ENCODE data around the gene SEPTIN5. TPM values are rescaled to one million over a fixed set of nuclear protein-coding genes. Genes with fewer than 3 reads are reported as not detected.

SEPTIN5 gene
- polyA plus RNA-seq, 2 of the 4 experiments (the other 2 are of a cell fraction) = 4.6 to 12.6 TPM

DNA sequence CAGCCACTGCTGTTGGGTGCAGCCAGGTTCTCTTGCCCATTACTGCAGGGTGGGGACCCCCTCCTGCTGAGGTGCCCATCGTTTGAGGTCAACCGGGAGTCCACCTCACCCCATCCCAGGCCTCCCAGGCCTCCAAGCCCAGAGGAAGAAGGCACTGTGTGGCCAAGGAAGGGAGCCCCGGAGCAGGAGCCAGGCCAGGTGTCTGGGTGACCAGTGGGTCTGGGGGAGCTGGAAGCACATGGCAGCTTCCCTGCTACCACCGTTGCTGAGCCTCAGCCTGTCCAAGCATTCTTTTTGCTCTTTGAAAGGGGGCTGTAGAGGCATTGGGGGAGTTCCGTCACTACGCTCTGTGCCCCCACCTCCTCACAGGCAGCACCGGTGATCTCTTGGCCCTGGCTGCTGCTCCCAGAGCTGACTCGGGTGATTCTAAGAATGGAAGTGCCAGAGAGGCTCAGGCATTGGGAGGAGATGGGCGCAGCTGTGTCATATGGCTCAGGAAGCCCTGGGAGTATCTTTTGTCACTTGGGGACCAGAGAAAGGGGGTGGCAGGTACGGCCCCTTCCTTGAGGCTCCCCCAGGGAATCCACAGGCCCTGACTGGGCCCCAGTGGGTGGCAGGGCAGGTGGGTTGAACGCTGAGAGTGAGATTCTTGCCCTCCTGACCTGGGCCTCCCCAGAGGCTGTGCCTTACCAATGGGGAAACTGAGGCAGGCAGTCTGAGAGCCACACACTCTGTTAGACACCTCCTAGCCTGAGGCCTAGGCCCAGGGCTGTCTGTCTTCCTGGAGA, 1.9 kb downstream of the SEPTIN5 start:
- 83% methylated on average over 7 of the region's 11 CpGs for WGBS (ENCODE audit: missing lambda C conversion rate)
- H3K4me3 ChIP-seq = no peak overlapping the region
- ChIA-PET CTCF (interaction anchor here (1.0 to 2.9 kb wide), 8 partner anchors 8 to 194 kb away, joined by 3 to 13 read pairs (median 4); no protein-coding TSS in a partner anchor), POLR2A (no interaction called here)
- peaks cover 9% of the 10 kb centered on the region; the same call in 1 of the 3 replicates for H3K4me1 ChIP-seq
- FAIRE-seq (no peak), ATAC-seq (no peak), DNase-seq (ENCODE audit: low read depth in 1 of 2, low spot score in 1 of 2) (no peak)
- H3K4me2 ChIP-seq = no peak overlapping the region
- H3K27ac ChIP-seq = no peak overlapping the region
- TF ChIP-seq HDAC2 (IDR thresholded peaks at IDR 0.05) (no peak), FOXS1 (CRISPR knock-in tag; IDR thresholded peaks at IDR 0.05) (no peak), KDM1A (IDR thresholded peaks at IDR 0.05; ENCODE audit: low read depth) (no peak), BCL3 (IDR thresholded peaks at IDR 0.05) (no peak), RCOR1 (IDR thresholded peaks at IDR 0.05; ENCODE audit: low read depth, low read length) (no peak)
- H3K9me3 ChIP-seq = no peaks in the 10 kb centered on the region

DNA sequence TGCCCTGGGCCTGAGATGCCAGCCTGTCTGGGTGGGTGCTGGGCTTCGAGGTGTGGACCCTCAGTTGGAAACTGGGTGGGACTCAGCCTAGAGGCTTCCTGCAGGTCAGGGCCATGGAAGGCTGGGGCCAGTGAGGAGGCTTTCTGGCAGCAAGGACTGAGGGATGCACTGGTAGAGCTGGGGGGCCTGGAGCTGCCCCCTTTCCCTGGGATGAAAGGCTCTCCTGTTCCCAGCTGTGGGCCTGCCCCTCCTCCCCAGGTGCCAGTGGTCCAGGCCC, 2.5 kb downstream of the SEPTIN5 start:
- ChIA-PET POLR2A (no interaction called here), CTCF (interaction anchor here (1.0 to 2.9 kb wide), 6 partner anchors 14 to 87 kb away, joined by 3 to 13 read pairs (median 6); no protein-coding TSS in a partner anchor)
- no peak overlapping the region for H3K4me2 ChIP-seq
- no peak for ATAC-seq
- no CpG with 5 or more reads among the region's 1 CpG for WGBS (ENCODE audit: missing lambda C conversion rate)
- no peak overlapping the region for H3K27ac ChIP-seq
- no peak for DNase-seq (ENCODE audit: low read depth in 1 of 2, low spot score in 1 of 2)
- H3K4me3 ChIP-seq = no peak overlapping the region
- peaks cover 9% of the 10 kb centered on the region; the same call in 1 of the 3 replicates for H3K4me1 ChIP-seq
- TF ChIP-seq, protein P1, sequence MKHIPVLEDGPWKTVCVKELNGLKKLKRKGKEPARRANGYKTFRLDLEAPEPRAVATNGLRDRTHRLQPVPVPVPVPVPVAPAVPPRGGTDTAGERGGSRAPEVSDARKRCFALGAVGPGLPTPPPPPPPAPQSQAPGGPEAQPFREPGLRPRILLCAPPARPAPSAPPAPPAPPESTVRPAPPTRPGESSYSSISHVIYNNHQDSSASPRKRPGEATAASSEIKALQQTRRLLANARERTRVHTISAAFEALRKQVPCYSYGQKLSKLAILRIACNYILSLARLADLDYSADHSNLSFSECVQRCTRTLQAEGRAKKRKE (CRISPR knock-in tag; IDR thresholded peaks at IDR 0.05; ENCODE audit: low read depth) = no peak
- no peak for TF ChIP-seq JUNB (IDR thresholded peaks at IDR 0.05)
- no peak for TF ChIP-seq SMC3 (IDR thresholded peaks at IDR 0.05)
- H3K9me3 ChIP-seq = no peaks in the 10 kb centered on the region
- FAIRE-seq = no peak

GRCh38 chr22:19717181-19717580, 2.9 kb downstream of the SEPTIN5 start:
- no peak overlapping the region for H3K4me3 ChIP-seq
- POLR2A ChIA-PET = no interaction called here
- H3K27ac ChIP-seq = no peak overlapping the region; a peak in 1 of 6 replicates
- WGBS (ENCODE audit: missing lambda C conversion rate) = 98% methylated on average over 5 of the region's 9 CpGs
- FAIRE-seq (no peak), DNase-seq (ENCODE audit: low read depth in 1 of 2, low spot score in 1 of 2) (no peak), ATAC-seq (peak in 1 of 2 experiments; percentile 11; a peak in 3 of 6 replicates)
- no peak for TF ChIP-seq HOXB13 (CRISPR knock-in tag; IDR thresholded peaks at IDR 0.05; ENCODE audit: low read depth)
- TF ChIP-seq REST (IDR thresholded peaks at IDR 0.05) = no peak
- TF ChIP-seq NR3C1 (IDR thresholded peaks at IDR 0.05) = no peak
- no peak for TF ChIP-seq NFE2L2 (conservative IDR thresholded peaks at IDR 0.05; ENCODE audit: low read length)
- no peak for TF ChIP-seq TP53 (CRISPR knock-in tag; IDR thresholded peaks at IDR 0.05)
- no peak for TF ChIP-seq HOXB5 (CRISPR knock-in tag; IDR thresholded peaks at IDR 0.05)
- no peak for TF ChIP-seq HMGXB4 (CRISPR knock-in tag; IDR thresholded peaks at IDR 0.05; ENCODE audit: borderline replicate concordance)
- TF ChIP-seq, protein P2, sequence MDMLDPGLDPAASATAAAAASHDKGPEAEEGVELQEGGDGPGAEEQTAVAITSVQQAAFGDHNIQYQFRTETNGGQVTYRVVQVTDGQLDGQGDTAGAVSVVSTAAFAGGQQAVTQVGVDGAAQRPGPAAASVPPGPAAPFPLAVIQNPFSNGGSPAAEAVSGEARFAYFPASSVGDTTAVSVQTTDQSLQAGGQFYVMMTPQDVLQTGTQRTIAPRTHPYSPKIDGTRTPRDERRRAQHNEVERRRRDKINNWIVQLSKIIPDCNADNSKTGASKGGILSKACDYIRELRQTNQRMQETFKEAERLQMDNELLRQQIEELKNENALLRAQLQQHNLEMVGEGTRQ (IDR thresholded peaks at IDR 0.05) = no peak
- no peak for TF ChIP-seq ZNF302 (CRISPR knock-in tag; IDR thresholded peaks at IDR 0.05)
- no peaks in the 10 kb centered on the region for H3K9me3 ChIP-seq
- CTCF ChIA-PET = interaction anchor here (1.2 to 2.9 kb wide), 5 partner anchors 13 to 87 kb away, joined by 3 to 13 read pairs (median 7); no protein-coding TSS in a partner anchor
- peaks cover 9% of the 10 kb centered on the region; the same call in 1 of the 3 replicates for H3K4me1 ChIP-seq
- H3K4me2 ChIP-seq = peak overlapping the region; percentile 93; the same call in 2 of the 3 replicates

Measured in A549 (cell line).